NCI-H1092 (cell line): ENCODE data around the gene GRK4.

Source experiments
- DNase-seq: peaks from one replicate; lab custom pipeline; 2025; lab: John Stamatoyannopoulos, UW

GRK4 gene

DNA sequence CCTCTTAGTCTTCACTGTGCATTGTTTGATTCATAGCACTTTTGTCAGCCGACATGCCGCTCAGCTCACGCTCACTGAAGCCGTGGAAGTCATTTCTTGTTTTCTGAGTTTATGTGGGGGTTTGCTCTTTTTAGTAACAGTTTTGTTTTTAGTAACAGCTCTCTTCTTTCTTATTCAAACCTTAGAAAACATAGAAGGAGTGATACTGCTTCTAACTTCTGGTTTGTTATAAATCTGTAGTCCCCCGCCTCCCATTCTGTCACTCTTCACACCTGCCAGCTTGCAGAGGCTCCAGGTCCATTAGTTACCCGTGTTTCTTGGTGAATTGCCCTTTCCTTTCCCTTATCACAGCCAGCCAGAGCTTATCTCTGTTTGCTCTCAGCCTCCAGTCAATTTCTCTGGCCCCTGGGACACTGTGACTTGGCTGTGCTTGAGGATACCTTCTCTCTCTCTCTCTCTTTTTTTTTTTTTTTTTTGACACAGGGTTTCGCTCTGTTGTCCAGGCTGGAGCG lies 50.5 kb downstream of the GRK4 start:
- DNase-seq, result no peak

DNA sequence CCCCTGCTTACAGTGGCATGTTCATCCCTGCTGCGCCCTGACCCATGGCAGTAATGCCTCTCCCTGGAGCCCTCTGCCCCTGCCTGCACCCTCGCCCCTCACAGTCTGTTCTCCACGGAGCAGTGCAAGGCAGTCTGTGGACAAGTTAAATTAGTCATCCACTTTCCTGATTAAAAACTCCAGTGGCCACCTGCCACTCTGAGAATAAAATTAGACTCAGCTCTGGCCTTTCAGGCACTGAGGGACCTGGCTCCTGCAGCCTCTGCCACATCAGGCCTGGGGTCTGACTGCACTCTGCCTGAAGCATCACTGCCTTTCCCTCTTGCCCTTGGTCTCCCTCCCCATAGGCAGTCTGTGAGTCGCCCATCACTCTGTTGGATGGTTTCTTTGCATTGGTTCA lies 53.6 kb downstream of the GRK4 start:
- DNase-seq, result no peak

GRCh38 chr4:3017504-3017903 lies 54.1 kb downstream of the GRK4 start:
- no peak for DNase-seq

GRCh38 chr4:3019145-3019846 lies 55.9 kb downstream of the GRK4 start:
- DNase-seq, result no peak

DNA sequence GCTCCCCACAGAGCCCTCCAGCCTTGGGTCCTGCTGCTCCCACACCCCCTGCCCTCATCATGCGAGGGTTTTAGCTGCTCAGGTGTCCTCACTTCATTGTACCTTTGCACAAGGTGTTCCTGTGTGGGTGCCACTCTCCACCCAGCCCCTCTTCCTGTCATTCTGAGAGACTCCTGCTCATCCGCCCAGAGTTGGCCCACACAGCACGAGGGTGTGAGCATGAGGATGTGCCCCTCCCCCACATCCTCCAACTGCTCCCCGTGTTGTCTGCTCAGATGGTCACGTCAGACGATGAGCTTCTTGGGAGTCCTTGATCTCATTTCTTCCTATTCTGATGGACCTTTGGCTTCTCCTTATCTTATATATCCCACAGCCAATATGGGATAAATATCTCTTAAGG lies 57.8 kb downstream of the GRK4 start:
- no peak for DNase-seq

DNA sequence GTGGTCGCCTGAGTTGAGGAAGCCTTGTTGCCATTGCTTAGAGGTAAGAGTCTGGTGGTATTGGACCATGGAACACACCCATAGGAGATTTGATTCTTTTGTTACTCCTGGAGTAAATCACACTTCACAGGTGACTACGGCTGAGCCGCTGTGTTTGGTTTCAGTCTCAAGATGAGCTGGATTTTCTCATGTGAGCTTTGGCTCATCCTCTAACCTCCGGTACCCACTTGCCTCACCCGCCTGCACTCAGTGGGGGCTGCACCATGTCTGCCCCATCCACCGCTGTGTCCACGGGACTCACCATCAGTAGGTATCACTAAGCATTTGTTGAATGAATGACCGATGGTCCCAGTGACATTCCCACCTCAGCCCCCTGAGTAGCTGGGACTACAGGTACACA lies 58.3 kb downstream of the GRK4 start:
- no peak for DNase-seq

- no peak for DNase-seq
Measured at GRCh38 chr4:3022112-3022511, 58.7 kb downstream of the GRK4 start.

DNA sequence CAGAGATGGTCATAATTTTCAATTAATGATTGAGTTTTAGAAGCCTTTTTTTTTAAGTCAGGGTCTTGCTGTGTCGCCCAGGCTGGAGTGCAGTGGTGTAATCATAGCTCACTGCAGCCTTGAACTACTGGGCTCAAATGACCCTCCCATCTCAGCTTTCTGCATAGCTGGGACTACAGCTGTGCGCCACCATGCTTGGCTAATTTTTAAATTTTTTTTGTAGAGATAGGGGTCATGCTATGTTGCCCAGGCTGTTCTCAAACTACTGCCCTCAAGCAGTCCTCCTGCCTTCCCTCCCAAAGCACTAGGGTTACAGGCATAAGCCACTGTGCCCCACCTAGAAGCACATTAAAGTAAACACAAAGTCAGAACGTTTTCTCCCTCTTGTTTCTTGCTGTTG lies 59.3 kb downstream of the GRK4 start:
- DNase-seq, result no peak

GRCh38 chr4:3025881-3026280 lies 62.5 kb downstream of the GRK4 start:
- DNase-seq, result no peak

GRCh38 chr4:3026540-3026939 lies 63.2 kb downstream of the GRK4 start:
- no peak for DNase-seq

GRCh38 chr4:3029464-3029863 lies 66.1 kb downstream of the GRK4 start:
- DNase-seq, result no peak

- no peak for DNase-seq
Measured at GRCh38 chr4:3030566-3031356, 67.4 kb downstream of the GRK4 start.

DNA sequence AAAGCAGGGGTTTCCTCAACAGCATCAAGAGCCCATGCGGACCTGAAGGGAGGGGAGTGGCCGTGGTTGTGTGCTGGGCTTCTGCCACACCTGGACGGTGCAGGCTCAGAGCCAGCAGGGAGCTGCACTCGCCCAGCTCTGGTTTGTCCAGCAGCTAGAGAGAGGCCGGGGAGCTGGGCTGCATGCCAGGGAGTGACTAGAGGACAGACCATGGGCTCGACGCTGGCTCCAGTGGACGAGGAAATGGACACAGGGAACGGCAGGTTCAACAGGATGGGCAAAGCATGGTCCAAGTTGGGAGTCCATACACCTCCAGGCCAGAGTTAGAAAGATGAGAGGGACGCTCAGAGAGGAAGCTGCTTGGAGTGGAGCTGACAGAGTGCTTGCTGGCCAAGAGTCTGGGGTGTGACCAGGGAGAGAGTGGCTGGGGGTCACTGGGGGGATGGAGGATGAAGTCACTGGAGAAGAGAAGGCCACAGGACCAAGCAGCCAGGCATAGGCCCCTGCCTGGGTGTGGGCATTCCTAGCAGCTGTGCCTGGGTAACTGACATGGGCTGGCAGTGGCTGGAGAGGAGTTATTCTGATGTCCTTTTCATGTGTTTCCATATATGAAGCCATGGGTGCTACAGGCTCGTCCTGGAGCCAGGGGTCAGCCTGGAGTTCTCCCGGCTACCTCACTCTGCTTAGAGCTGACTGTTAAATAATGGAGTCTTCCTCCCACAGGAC lies 68.1 kb downstream of the GRK4 start:
- DNase-seq, result no peak

DNA sequence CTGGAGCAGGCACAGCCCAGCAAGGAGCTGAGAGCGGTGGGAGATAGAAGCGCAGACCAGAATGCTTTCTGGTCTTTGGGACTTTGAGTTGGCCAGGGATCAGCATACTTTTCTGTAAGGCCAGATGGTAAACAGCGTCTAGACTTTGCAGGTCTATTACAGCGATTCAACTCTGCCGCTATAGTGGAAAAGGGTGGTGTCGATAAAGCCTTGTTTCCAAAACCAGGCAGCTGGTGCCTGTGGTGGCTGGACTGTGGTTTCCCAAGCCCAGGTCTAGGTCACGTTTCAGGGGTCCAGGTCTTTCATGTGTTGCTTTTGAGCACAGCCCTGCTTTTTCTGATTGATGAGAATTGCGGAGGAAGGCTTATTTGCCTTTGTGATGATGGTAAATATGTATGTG lies 70.9 kb downstream of the GRK4 start:
- no peak for DNase-seq

- no peak for DNase-seq
Measured at GRCh38 chr4:3035249-3035648, 71.9 kb downstream of the GRK4 start.

DNA sequence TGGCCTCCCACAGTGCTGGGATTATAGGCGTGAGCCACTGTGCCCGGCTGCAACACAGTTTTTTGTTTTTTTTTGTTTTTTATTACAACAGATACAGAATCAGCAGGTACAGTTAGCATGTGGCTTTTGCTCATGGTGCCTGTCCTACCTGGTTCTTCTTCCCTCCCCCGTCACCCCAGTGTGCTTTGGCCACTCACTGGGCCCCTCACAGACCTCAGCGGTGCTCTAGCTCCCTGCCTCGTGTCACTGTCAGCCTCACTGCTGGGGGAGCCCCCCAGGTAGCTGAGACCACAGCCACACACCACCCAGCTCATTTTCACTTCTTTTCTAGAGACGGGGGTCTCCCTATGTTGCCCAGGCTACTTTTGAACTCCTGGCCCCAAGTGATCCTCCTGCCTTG lies 72.3 kb downstream of the GRK4 start:
- DNase-seq, result no peak

GRCh38 chr4:3036131-3036952 lies 73.0 kb downstream of the GRK4 start:
- DNase-seq, result no peak

DNA sequence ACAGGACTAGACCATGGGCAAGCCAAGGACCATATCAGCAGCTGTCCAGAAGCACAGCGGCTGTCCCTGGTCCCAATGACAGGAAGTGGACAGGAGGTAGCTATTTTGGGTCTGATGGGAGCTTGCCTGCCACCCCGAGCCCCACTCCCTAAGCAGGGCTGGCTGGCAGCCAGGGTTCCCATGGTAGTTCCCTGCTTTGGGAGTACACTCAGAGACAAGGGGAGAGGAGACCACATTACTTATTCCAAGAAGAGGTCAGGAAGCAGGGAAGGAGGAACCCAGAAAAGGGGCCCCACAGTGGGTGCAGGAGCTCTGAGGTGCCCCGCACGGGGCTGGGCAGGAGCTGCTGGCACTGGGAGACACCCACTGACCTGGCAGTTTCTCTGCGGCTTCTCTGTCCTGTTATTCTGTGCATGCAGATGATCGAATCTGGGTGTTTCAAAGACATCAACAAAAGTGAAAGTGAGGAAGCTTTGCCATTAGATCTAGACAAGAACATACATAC lies 74.6 kb downstream of the GRK4 start:
- no peak for DNase-seq

- DNase-seq, result no peak
Measured at GRCh38 chr4:3039706-3040366, 76.5 kb downstream of the GRK4 start.

DNA sequence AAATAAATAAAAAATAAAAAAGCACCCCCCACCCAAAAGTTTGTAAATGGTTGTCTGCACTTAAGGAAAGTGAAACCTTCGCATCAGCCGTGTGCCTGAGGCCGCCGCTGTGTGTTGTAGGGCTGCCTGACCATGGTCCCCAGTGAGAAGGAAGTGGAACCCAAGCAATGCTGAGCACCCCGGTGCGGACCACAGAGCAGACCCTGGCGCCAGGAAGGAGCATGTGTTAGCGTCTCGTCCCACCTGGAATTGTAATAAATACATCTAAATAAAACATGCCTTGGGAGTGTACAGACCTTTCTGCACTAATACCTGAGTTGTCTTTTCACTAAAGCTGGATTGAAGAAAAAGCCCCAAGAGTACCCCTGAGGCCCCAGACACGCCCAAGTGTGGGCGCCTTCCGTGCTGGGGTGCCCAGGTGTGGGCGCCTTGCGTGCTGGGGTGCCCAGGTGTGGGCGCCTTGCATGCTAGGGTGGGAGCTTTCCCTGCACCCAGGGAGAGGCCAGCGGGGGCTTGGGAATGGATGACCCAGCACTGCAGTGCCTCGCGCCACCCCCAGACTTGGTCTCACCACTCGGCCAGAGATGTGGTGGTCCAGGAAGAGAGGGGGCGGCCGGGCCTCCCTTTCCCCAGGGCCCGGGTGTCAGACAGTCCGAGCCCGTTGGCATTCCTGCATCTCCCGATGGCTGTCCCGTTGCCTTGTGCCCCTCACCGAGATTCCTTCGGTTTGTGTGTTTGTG lies 77.3 kb downstream of the GRK4 start:
- no peak for DNase-seq
